HG03520 (cell line): ENCODE results near the gene ATAD1.
"Not testable (repeated sequence)": the region's sequence is repeated elsewhere in the genome, so short reads cannot be mapped to it uniquely, and the experiment has no call there.

Source experiments
- ATAC-seq: cut with Tn5 transposase; IDR thresholded peaks from one replicate; pipeline ENCODE4 v1.9.1; 2021; ENCODE audit warnings: mild to moderate bottlenecking, moderate library complexity; ENCODE audit not compliant: unreplicated experiment

ATAD1 gene, protein sequence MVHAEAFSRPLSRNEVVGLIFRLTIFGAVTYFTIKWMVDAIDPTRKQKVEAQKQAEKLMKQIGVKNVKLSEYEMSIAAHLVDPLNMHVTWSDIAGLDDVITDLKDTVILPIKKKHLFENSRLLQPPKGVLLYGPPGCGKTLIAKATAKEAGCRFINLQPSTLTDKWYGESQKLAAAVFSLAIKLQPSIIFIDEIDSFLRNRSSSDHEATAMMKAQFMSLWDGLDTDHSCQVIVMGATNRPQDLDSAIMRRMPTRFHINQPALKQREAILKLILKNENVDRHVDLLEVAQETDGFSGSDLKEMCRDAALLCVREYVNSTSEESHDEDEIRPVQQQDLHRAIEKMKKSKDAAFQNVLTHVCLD

DNA sequence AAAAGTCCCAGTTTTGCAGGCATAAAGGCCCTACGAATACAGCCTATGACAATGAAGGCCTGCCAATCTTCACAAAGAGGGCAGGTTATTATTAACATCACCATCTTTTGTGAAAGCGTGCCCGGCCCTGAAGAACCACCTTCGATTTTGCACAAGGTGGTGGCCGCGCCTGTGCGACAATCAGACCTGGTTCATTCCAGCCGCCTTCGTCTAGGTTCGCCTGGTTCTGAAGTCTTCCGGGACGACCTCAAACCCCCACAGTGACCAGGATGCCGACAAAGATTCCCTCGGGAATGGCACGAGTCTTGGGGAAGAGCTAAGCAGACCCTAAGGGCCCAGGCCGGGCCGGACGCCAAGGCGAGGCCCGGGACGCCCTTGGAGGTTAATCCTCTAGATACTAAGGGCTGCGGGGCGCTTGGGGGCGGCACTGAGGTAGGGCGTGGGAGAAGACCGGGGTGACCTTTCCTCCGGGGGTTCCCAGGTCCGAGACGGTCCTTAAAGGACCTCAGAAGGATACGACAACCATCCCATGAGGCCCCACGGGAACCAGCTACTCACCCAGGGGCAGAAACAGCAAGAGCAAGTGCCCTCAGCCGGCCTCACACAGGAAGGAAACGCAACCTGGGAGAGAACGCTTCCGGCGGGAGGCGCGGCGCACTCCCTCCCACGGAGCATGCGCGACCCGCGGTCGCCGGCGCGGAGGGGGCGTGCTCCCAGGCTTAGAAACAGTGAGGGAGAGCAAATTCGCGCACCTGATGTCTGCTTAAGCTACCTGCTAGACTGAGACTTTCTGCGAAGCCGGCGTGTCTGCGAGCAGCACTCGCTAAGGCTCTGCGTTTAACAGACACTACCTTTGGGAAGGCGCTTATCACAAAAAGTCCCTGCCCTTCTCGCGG is at the start of gene ATAD1:
Gene ATAD1 (minus strand): TSS at position 618 of the 896 bp plus-strand sequence. CDS start 3,627 bp downstream, outside the sequence.
- ATAC-seq, result peak; percentile 66

DNA sequence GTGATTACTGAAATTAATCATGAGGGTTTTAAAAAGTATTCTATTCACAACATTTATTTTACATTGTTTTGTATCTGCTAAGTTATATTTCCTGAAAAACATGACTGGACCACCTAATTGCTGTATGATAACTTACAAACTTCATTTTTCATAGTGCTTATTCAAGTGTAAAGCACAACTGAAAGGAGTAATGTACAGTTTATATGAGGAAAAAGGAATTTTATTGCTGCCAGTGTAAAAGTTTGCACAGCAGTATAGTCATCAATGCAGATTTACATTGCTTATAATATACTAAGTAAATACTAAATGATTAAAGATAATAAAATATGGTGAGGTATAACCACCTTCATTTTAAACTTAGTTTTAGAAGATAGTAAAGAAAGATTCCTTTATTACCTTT is 49.4 kb upstream of the ATAD1 start:
- ATAC-seq, result no peak

DNA sequence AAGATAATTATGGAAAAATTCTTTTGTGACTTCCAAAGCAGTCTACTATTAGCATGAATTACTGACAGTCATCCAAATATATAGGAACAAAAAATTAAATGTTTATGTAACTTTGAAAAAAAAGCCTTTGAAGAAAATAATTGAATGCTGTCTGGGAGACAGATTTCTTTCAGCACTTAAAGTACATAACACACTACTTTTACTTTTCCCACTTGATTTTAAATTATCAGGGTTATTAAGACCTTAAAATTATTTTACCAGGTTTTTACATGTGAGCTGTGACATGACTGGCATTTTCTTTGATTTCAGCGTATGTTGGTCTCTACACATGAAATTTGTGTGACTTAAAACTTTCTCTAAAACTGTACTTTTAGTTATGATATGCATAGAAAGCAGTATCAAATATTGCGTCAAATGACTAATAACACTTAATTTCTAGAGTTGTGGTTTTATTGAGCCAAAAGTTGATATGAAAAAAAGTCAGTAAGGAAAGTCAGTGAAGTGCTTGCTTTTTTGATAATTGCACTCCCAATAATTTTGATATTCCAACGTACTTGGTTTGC is 48.5 kb upstream of the ATAD1 start:
- ATAC-seq, result no peak

DNA sequence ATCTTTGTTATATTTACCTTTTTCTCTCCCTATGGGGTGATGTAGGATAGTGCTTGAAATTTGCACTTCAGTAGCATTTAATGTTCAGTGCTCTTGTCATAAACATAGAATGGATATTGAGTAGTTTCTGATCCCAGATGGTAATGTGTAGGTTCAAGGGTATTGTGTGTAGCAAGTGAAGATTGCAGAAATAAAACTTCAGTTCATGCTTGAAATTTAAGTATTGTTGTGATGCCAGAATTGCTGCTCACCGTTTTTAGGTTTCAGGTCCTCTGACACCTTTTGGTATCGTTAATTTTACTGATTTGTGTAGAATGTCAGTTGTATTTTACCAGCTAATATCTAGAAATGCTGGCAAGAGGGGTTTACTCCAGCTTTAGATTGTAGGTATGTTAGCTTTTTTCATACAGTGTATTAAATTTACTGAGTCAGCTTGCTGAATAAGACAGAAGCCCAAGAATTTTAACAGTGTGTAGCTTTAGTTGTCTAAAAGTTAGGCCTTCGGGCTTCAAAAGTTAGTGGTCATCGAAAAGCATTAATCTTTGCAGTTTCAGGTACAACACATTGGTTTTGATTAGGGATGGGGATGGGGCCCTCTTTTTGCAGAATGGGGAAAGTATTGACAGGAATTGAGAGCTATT is 47.3 kb upstream of the ATAD1 start:
- no peak for ATAC-seq

DNA sequence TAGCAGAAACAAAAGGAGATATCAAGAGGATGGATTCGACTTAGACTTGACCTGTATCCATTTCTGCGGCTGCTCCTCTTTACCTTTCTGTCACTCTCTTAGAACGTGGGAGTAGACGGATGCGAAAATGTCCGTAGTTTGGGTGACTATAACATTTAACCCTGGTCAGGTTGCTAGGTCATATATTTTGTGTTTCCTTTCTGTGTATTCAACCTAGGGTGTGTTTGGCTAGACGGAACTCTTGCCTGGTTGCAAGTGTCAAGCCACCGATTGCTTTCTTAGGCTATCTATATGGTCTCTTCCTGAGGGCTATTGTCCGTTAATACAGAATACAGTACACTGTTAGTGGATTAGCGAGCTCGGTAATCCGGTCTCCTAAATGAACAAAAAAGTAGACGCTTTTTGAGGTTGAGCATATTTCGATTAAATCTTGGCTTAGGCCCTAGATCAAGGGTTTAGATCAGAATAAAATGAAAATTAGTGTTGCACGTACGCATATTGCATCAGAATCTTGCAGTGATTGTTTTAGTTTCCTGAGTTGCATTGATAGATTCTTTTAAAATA is 46.6 kb upstream of the ATAD1 start:
- no peak for ATAC-seq

DNA sequence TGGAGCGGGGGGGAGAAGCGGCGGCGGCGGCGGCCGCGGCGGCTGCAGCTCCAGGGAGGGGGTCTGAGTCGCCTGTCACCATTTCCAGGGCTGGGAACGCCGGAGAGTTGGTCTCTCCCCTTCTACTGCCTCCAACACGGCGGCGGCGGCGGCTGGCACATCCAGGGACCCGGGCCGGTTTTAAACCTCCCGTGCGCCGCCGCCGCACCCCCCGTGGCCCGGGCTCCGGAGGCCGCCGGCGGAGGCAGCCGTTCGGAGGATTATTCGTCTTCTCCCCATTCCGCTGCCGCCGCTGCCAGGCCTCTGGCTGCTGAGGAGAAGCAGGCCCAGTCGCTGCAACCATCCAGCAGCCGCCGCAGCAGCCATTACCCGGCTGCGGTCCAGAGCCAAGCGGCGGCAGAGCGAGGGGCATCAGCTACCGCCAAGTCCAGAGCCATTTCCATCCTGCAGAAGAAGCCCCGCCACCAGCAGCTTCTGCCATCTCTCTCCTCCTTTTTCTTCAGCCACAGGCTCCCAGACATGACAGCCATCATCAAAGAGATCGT is 46.0 kb upstream of the ATAD1 start:
- not testable (repeated sequence) for ATAC-seq

DNA sequence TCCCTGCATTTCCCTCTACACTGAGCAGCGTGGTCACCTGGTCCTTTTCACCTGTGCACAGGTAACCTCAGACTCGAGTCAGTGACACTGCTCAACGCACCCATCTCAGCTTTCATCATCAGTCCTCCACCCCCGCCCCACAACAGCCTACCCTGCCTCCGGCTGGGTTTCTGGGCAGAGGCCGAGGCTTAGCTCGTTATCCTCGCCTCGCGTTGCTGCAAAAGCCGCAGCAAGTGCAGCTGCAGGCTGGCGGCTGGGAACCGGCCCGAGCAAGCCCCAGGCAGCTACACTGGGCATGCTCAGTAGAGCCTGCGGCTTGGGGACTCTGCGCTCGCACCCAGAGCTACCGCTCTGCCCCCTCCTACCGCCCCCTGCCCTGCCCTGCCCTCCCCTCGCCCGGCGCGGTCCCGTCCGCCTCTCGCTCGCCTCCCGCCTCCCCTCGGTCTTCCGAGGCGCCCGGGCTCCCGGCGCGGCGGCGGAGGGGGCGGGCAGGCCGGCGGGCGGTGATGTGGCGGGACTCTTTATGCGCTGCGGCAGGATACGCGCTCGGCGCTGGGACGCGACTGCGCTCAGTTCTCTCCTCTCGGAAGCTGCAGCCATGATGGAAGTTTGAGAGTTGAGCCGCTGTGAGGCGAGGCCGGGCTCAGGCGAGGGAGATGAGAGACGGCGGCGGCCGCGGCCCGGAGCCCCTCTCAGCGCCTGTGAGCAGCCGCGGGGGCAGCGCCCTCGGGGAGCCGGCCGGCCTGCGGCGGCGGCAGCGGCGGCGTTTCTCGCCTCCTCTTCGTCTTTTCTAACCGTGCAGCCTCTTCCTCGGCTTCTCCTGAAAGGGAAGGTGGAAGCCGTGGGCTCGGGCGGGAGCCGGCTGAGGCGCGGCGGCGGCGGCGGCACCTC is 45.3 kb upstream of the ATAD1 start, which contains the start of the genes KLLN and PTEN:
Gene KLLN (minus strand): TSS at position 481 of the 891 bp plus-strand sequence. CDS start 1,046 bp downstream, outside the sequence.
Gene PTEN (plus strand): TSS at position 573 of the 891 bp plus-strand sequence. CDS start 845 bp downstream, outside the sequence.
- peak; percentile 37 for ATAC-seq

DNA sequence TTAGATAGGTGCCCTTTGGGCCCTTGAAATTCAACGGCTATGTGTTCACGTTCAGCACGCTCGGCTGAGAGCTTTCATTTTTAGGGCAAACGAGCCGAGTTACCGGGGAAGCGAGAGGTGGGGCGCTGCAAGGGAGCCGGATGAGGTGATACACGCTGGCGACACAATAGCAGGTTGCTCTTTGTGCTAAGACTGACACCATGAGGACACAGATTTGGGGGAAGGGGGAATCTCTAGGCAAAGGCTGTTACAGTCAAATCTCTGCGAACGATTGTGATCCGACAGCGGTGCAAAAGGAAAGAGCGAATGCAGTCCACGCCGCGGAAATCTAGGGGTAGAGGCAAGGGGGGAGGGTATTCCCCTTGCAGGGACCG is 44.6 kb upstream of the ATAD1 start:
- ATAC-seq, result no peak

DNA sequence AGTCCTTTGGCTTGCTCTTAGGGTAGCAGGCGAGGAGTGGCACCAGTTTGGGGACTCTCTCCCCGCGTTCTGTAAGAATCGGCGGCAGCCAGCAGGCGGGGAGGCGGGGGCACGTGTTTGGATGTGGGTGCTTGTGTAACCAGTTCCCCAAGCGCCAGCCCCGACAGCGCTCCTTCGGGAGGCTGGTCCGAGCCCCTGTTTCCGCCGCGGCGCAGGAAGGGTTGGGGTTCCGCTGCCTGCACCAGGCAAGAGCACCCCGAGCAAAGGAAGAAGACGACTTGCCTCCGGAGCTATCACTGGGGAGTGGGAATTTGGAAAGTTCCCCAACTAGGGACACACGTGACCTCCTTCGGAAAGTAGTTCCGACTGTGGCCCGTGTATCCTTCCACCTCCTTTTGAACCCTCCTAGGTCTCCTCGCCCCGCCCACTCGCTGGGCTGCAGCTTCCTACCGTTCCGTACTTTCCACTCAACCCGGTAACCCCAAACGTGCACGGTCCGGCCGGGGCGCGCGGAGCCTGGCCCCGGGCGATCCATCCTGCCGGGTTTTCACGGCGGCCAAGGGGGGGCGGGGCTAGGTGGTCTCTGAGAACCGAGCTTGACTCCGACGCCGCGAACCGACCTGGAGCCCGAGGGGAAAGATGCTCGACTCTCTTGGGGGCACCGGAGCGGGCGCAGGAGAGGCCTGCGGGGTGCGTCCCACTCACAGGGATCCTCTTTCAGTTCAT is 44.1 kb upstream of the ATAD1 start:
- peak; percentile 46 for ATAC-seq

DNA sequence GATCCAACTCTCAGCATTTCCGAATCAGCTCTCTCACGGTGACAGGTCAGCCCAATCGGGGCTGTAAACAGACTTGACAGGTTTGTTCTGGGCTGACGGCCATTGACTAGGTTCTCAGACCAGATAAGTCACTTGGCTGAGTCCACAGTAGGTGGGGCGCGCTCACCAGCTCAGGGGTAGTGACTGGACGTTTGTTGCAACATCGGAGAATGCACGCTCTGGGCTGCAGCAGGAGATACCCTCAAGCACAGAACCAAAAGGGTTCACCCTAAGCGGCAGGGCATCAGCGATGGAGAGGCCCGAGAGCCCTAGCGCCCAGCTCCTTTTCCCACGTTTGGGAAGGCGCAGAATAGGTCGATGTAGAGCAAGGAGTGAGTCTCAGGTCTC is 43.5 kb upstream of the ATAD1 start:
- ATAC-seq, result peak; percentile 6

DNA sequence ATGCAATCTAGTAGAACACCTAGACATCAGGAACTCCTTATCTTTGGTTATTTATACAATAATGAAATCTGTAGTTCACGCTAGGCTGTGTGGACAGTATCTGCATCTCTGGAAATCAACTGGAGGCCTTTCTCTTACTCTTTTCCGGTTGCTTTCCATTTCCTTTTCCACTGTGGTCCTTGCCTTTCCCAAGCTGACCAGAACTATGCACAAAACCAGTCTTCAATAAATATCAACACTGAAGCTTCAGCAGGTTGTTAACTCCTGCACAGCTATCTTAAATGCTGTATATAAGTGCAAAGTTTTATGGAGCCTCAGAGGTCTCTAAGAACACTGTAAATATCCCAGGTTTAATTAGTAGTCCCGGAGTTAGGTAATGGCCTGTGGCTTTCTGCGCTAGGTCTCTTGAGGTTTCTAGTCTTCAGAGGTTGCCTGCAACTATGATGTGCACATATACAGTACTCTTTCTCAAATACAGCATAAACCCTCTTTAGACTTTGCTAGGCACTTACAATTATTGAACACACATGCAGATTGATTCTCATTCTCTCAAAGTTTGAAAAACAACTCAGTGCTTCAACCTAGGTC is 42.9 kb upstream of the ATAD1 start:
- ATAC-seq, result no peak

DNA sequence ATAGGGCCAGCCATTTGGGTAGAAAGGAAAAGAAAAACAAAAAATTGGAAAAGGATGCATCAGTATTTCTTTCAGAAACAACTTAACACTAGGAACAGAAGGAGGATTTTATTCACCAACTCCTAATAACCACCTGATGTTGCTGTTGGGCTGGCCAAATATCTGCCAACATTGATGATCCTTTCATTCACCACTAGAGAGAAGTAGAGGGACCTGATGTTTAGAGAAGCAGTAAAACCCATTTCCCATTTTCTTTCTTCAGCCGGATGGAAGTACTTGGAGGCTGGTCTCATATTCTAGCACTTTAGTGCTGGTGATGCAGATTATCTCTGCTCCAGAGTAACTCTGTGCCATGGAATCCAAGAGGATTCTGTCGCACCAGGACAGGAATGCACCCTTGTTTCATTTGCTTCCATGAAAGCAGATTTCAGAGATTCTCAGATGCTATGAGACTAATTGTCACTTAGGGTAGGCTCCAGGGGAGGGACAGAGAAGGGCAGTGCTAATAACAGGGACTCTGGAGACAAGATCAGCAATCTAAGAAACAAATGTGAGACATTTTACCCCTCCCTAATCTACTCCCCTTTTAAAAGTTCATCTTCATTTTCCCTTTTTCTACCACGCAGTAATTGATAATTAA is 42.2 kb upstream of the ATAD1 start:
- ATAC-seq, result no peak

DNA sequence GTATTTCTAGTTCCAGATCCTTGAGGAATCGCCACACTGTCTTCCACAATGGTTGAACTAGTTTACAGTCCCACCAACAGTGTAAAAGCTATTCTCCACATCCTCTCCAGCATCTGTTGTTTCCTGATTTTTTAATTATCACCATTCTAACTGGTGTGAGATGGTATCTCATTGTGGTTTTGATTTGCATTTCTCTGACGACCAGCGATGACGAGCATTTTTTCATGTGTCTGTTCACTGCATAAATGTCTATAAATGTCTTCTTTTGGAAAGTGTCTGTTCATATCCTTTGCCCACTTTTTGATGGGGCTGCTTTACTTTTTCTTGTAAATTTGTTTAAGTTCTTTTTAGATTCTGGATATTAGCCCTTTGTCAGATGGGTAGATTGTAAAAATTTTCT is 37.6 kb upstream of the ATAD1 start:
- ATAC-seq, result not testable (repeated sequence)

DNA sequence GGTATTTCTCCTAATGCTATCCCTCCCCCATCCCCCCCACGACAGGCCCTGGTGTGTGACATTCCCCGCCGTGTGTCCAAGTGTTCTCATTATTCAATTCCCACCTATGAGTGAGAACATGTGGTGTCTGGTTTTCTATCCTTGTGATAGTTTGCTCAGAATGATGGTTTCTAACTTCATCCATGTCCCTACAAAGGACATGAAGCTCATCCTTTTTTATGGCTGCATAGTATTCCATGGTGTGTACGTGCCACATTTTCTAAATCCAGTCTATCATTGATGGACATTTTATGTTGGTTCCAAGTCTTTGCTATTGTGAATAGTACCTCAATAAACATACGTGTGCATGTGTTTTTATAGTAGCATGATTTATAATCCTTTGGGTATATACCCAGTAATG is 37.2 kb upstream of the ATAD1 start:
- not testable (repeated sequence) for ATAC-seq

DNA sequence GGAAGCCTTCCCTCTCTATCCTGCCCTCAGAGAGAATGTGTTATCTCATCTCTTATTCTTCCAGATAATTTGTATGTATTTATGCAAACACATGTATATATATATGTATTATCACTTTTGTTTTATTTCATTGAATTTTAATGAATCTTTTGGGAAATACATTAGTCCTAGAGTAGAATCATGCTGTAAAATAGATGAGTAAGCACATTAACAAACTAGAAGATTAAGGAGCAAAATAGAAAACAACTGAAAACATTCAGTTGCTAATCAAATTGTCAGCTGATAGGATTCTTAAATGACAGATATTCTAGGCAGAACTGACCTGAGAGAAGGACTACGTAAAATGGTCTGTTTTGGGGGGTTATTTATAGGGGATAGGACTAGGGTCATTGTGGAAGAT is 34.1 kb upstream of the ATAD1 start:
- no peak for ATAC-seq

DNA sequence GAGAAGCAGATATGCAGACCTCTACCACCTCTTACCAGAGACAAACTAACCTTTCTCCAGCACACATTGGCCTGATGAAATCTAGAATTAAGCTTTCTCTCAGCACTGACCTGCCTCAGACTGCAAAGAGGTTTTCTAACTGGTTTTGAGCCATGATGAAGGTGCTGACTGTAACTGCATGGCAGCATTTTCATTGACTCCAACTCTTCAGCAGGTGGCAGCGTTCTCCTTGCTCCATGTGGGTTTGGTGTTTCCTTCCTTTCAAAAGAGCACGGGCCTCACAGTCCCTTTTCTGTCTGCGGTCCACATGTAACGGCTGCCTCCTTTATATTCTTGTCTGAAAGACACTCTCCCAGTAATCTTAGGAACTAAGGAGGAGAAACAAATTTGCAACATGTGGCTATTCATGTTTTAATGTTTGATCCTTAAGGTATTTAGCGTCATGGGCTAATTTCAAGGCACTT is 32.7 kb upstream of the ATAD1 start:
- no peak for ATAC-seq

DNA sequence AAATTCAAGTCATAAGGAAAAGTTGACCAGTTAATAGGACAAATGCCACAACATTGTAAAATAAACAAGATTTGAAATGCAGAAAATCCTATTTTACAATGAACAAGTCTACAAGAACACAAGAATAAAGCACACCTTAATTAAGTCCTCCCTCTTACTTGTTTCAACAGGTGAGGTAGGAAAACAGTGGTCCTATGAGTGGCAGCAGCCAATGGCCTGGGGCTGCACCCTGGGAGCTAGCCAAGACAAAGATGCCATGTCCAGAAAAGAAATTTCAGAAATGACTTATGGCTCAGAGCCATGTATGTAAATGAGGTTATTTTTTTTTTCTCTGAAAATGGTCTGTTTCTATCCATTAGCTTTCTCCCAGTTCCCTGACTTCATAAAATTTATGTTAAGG is 31.0 kb upstream of the ATAD1 start:
- no peak for ATAC-seq

DNA sequence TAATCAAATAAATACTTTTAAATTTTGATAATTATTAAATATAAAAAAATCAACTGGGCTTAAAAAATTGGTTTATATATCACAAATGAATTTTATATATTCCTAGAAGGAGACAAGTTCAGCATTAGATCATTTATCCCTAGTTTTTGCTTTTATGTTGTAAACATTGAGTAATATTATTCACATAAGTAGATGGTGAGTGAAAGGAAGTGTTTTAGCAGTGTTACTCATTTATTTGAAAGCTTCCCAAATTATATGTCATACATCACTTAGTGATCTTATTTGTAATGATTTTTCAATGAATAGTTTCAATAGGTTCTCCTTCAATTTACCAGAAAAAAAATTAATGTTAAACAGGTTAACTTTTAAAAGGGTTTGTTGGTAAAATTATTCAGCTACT is 29.5 kb upstream of the ATAD1 start:
- no peak for ATAC-seq
